GM23338 (cell line): Measurements from ENCODE around the gene ALPL. TPM values are rescaled to one million over a fixed set of nuclear protein-coding genes. Genes with fewer than 3 reads are reported as not detected.

Experiments used
- ATAC-seq: fragments of 200-7000 bp; cut with Tn5 transposase; 3 replicates; pipeline ENCODE4 v1.9.1; 2020
- DNase-seq: peaks from one replicate; pipeline ENCODE4 v3.0.0-alpha.2; 2015; ENCODE audit warnings: low spot score
- H2AFZ ChIP-seq: fragments of 200-600 bp; sonication (generic); 2 replicates; pipeline ENCODE4 v1.8.0; 2016; ENCODE audit warnings: antibody characterized with exemption, mild to moderate bottlenecking, moderate library complexity
- H3F3A ChIP-seq: fragments of 200-600 bp; sonication (generic); replicated peaks from 2 replicates; pipeline ENCODE4 v1.8.0; 2017; ENCODE audit warnings: antibody characterized with exemption, mixed run types, low read depth
- H3K27ac ChIP-seq: fragments of 200-600 bp; sonication (generic); 2 replicates; pipeline ENCODE4 v1.6.1; 2016; ENCODE audit warnings: low read depth
- H3K27me3 ChIP-seq: fragments of 200-600 bp; sonication (generic); 2 replicates; pipeline ENCODE4 v1.8.0; 2016; ENCODE audit warnings: mild to moderate bottlenecking, mixed run types, moderate library complexity; ENCODE audit not compliant: insufficient read depth
- H3K36me3 ChIP-seq: fragments of 200-600 bp; sonication (generic); 2 replicates; pipeline ENCODE4 v1.8.0; 2016; ENCODE audit warnings: mild to moderate bottlenecking; ENCODE audit not compliant: insufficient read depth
- H3K4me1 ChIP-seq: fragments of 200-600 bp; sonication (generic); 2 replicates; pipeline ENCODE4 v1.8.0; 2016; ENCODE audit warnings: mild to moderate bottlenecking, moderate library complexity; ENCODE audit not compliant: insufficient read depth
- H3K4me2 ChIP-seq: fragments of 200-600 bp; sonication (generic); 2 replicates; pipeline ENCODE4 v1.7.1; 2017; ENCODE audit warnings: mixed run types
- H3K4me3 ChIP-seq: fragments of 200-600 bp; sonication (generic); 2 replicates; pipeline ENCODE4 v1.6.1; 2016; ENCODE audit warnings: mixed run types
- H3K79me2 ChIP-seq: fragments of 200-600 bp; sonication (generic); replicated peaks from 2 replicates; pipeline ENCODE4 v1.8.0; 2017; ENCODE audit warnings: mild to moderate bottlenecking; ENCODE audit not compliant: insufficient read depth
- H3K9me2 ChIP-seq: fragments of 200-600 bp; sonication (generic); 2 replicates; pipeline ENCODE4 v1.8.0; 2017; ENCODE audit not compliant: insufficient read depth
- H4K20me1 ChIP-seq: fragments of 200-600 bp; sonication (generic); replicated peaks from 2 replicates; pipeline ENCODE4 v1.8.0; 2017; ENCODE audit warnings: mild to moderate bottlenecking; ENCODE audit not compliant: insufficient read depth
- H3K27ac Mint-ChIP-seq: 2 replicates; pipeline ENCODE4 v1.8.0; 2020; ENCODE audit warnings: inconsistent platforms, mild to moderate bottlenecking, moderate library complexity, mixed read lengths
- H3K27me3 Mint-ChIP-seq: 3 replicates; pipeline ENCODE4 v1.8.0; 2022; ENCODE audit warnings: low read depth, mild to moderate bottlenecking, moderate library complexity, mixed read lengths, inconsistent platforms; ENCODE audit not compliant: insufficient read depth, poor library complexity
- H3K36me3 Mint-ChIP-seq: 3 replicates; pipeline ENCODE4 v1.8.0; 2021; ENCODE audit warnings: low read depth, mild to moderate bottlenecking, inconsistent platforms, moderate library complexity, mixed read lengths
- H3K4me1 Mint-ChIP-seq: 3 replicates; pipeline ENCODE4 v1.8.0; 2020; ENCODE audit warnings: mild to moderate bottlenecking, inconsistent platforms, mixed read lengths
- H3K4me3 Mint-ChIP-seq: 3 replicates; pipeline ENCODE4 v1.8.0; 2021; ENCODE audit warnings: moderate library complexity, mild to moderate bottlenecking, inconsistent platforms, mixed read lengths
- H3K9me3 Mint-ChIP-seq: 3 replicates; pipeline ENCODE4 v1.8.0; 2020; ENCODE audit warnings: moderate library complexity, mild to moderate bottlenecking, inconsistent platforms, mixed read lengths
- CTCF ChIP-seq, 2 experiments: fragments of 200-600 bp in 1 of 2; sonication (generic) in 1 of 2; conservative IDR thresholded peaks; 2 replicates each; pipeline versions ENCODE4 v1.5.1 to v1.6.1; 2016 to 2017; ENCODE audit warnings: antibody characterized with exemption in 2 of 2, low read depth in 2 of 2, mild to moderate bottlenecking in 2 of 2, moderate library complexity in 1 of 2
- EZH2phosphoT487 ChIP-seq: fragments of 200-600 bp; sonication (generic); IDR thresholded peaks from one replicate; pipeline ENCODE4 v1.8.1; 2018; ENCODE audit warnings: antibody characterized with exemption; ENCODE audit not compliant: unreplicated experiment
- JUNB ChIP-seq: IDR thresholded peaks from one replicate; pipeline ENCODE4 v1.6.1; 2016; ENCODE audit warnings: antibody characterized with exemption; ENCODE audit not compliant: unreplicated experiment
- REST ChIP-seq: IDR thresholded peaks from one replicate; pipeline ENCODE4 v1.6.1; 2018; ENCODE audit warnings: antibody characterized with exemption; ENCODE audit not compliant: unreplicated experiment
- polyA plus RNA-seq: library from polyadenylated mRNA; unstranded; fragments of >200 nt; fragmentation: Nextera tagmentation; extraction: Ambion mirVana; gene quantifications from 2 replicates; pipeline ENCODE4 v1.2.1, GENCODE V29; 2016
- total RNA-seq: library from RNA; depleted of rRNA; stranded (reverse); fragments of >200 nt; shearing (Covaris generic); gene quantifications from 2 replicates; pipeline ENCODE4 v1.2.3, GENCODE V29; 2014
- TF ChIP-seq, protein P1 (sequence below): IDR thresholded peaks from 2 replicates; pipeline ENCODE4 v1.6.1; 2016; ENCODE audit warnings: antibody characterized with exemption

Gene ALPL
- total and polyA plus RNA-seq, 2 experiments from 2014 or later = 116 to 187 TPM

DNA sequence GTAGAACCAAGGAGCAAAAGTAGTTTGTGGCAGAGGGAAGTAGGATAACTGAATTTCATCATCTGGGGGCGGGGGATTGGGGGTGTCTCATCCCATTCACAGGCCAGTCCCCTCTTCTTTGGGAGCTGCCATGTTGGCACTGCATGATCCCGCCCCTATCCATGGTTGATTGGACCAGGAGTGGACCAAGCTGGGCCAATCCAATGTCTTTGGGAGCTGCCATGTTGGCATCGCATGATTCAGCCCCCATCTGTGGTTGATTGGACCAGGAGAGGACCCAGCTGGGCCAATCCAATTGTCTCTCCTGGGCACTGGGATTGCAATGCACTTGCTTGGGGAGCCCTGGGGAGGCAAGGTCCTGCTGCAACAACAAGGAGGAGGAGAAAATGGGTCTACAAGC is 12.3 kb upstream of the ALPL start (continued):
- TF ChIP-seq, protein P1, sequence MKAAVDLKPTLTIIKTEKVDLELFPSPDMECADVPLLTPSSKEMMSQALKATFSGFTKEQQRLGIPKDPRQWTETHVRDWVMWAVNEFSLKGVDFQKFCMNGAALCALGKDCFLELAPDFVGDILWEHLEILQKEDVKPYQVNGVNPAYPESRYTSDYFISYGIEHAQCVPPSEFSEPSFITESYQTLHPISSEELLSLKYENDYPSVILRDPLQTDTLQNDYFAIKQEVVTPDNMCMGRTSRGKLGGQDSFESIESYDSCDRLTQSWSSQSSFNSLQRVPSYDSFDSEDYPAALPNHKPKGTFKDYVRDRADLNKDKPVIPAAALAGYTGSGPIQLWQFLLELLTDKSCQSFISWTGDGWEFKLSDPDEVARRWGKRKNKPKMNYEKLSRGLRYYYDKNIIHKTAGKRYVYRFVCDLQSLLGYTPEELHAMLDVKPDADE = no peak
- TF ChIP-seq EZH2phosphoT487 = no peak
- TF ChIP-seq JUNB = no peak

- DNase-seq (peak; percentile 90), ATAC-seq (peak; percentile 93)
- Histone ChIP-seq H3K9me2 (no peaks in the 10 kb centered on the region), H3F3A (no peaks in the 10 kb centered on the region), H3K36me3 (no peaks in the 10 kb centered on the region), H3K27ac (no peak overlapping the region), H4K20me1 (no peaks in the 10 kb centered on the region), H3K27me3 (no peaks in the 10 kb centered on the region), H3K4me2 (0 out of 2 replicates have a peak overlapping the region, but pooled peaks have one; percentile 35), H3K79me2 (no peaks in the 10 kb centered on the region), H2AFZ (0 out of 2 replicates have a peak overlapping the region, but pooled peaks have one; percentile 11), H3K4me3 (no peak overlapping the region), H3K4me1 (no peaks in the 10 kb centered on the region)
- TF ChIP-seq REST = no peak
- TF ChIP-seq CTCF (conservative IDR thresholded peaks at IDR 0.05; ENCODE audit: low read depth in 2 of 2) = peak; percentile 57 to 76
- peaks cover 8% of the 10 kb centered on the region; the same call in 2 of the 3 replicates for H3K4me1 Mint-ChIP-seq
- H3K36me3 Mint-ChIP-seq = no peaks in the 10 kb centered on the region
- no peaks in the 10 kb centered on the region for H3K27me3 Mint-ChIP-seq
- no peak overlapping the region for H3K4me3 Mint-ChIP-seq
- H3K9me3 Mint-ChIP-seq = no peaks in the 10 kb centered on the region; the same call in 2 of the 3 replicates
- no peak overlapping the region for H3K27ac Mint-ChIP-seq
Measured at GRCh38 chr1:21497466-21498061, 11.7 kb upstream of the ALPL start.
